Central memory CD8-positive, alpha-beta T cell (primary cell): Measurements from ENCODE around the gene GZMH.
"Not testable (repeated sequence)": the region's sequence is repeated elsewhere in the genome, so short reads cannot be mapped to it uniquely, and the experiment has no call there.

Source experiments
- ATAC-seq: fragments of 150-1000 bp; cut with Tn5 transposase; replicated peaks from 2 replicates; pipeline ENCODE4 v1.10.0; 2022; ENCODE audit warnings: mild to moderate bottlenecking, moderate FRiP score, moderate number of reproducible peaks; ENCODE audit not compliant: poor library complexity, severe bottlenecking; ENCODE audit errors: extremely low read depth
- DNase-seq, 2 donors: peaks; one replicate each; pipeline ENCODE4 v3.0.0; 2021; ENCODE audit warnings: low spot score in 2 of 2
- H3K27ac Mint-ChIP-seq: one replicate; pipeline ENCODE4 v1.8.0; 2022; ENCODE audit warnings: low read depth, mild to moderate bottlenecking, moderate library complexity, mixed read lengths
- H3K27me3 Mint-ChIP-seq: one replicate; pipeline ENCODE4 v1.8.0; 2022; ENCODE audit warnings: mixed read lengths
- H3K36me3 Mint-ChIP-seq: one replicate; pipeline ENCODE4 v1.8.0; 2022; ENCODE audit warnings: mild to moderate bottlenecking, moderate library complexity, mixed read lengths; ENCODE audit not compliant: insufficient read depth
- H3K4me1 Mint-ChIP-seq: one replicate; pipeline ENCODE4 v1.8.0; 2022; ENCODE audit warnings: mixed read lengths
- H3K4me3 Mint-ChIP-seq: one replicate; pipeline ENCODE4 v1.8.0; 2022; ENCODE audit warnings: mild to moderate bottlenecking, moderate library complexity, mixed read lengths
- H3K9me3 Mint-ChIP-seq: one replicate; pipeline ENCODE4 v1.8.0; 2022; ENCODE audit warnings: mixed read lengths

GZMH gene

GRCh38 chr14:24613747-24614146 lies 4.3 kb upstream of the GZMH start:
- H3K4me1 Mint-ChIP-seq: peaks cover 54% of the 10 kb centered on the region
- no peaks in the 10 kb centered on the region for H3K27me3 Mint-ChIP-seq
- H3K4me3 Mint-ChIP-seq: peak overlapping the region; percentile 54
- H3K9me3 Mint-ChIP-seq: no peaks in the 10 kb centered on the region
- ATAC-seq (no peak), DNase-seq (no peak)
- H3K36me3 Mint-ChIP-seq: no peaks in the 10 kb centered on the region
- peak overlapping the region; percentile 88 for H3K27ac Mint-ChIP-seq

GRCh38 chr14:24613241-24613640 lies 3.8 kb upstream of the GZMH start:
- Mint-ChIP-seq H3K4me1 (peaks cover 59% of the 10 kb centered on the region), H3K27ac (peak overlapping the region; percentile 88), H3K36me3 (no peaks in the 10 kb centered on the region), H3K4me3 (peak overlapping the region; percentile 54), H3K9me3 (no peaks in the 10 kb centered on the region), H3K27me3 (no peaks in the 10 kb centered on the region)
- ATAC-seq: no peak
- DNase-seq: no peak

- Mint-ChIP-seq H3K4me1 (peaks cover 70% of the 10 kb centered on the region), H3K27me3 (no peaks in the 10 kb centered on the region), H3K4me3 (peak overlapping the region; percentile 54), H3K9me3 (no peaks in the 10 kb centered on the region), H3K36me3 (peaks cover 2% of the 10 kb centered on the region), H3K27ac (peak overlapping the region; percentile 88)
- ATAC-seq (no peak), DNase-seq (no peak)
Measured at GRCh38 chr14:24612196-24612595, 2.7 kb upstream of the GZMH start.

- Mint-ChIP-seq H3K36me3 (peaks cover 6% of the 10 kb centered on the region), H3K9me3 (no peaks in the 10 kb centered on the region), H3K27ac (peak overlapping the region; percentile 97), H3K27me3 (no peaks in the 10 kb centered on the region), H3K4me1 (peaks cover 73% of the 10 kb centered on the region), H3K4me3 (peak overlapping the region; percentile 79)
- DNase-seq (no peak), ATAC-seq (no peak)
Measured at GRCh38 chr14:24607635-24608514, 1.6 kb downstream of the GZMH start.

- H3K4me3 Mint-ChIP-seq: peak overlapping the region; percentile 79
- no peak for DNase-seq
- ATAC-seq: no peak
Measured at GRCh38 chr14:24607081-24607480, 2.4 kb downstream of the GZMH start.

GRCh38 chr14:24606297-24606696 lies 3.2 kb downstream of the GZMH start:
- H3K27me3 Mint-ChIP-seq: no peaks in the 10 kb centered on the region
- peak overlapping the region; percentile 97 for H3K27ac Mint-ChIP-seq
- ATAC-seq: no peak
- peak overlapping the region; percentile 79 for H3K4me3 Mint-ChIP-seq
- peaks cover 6% of the 10 kb centered on the region for H3K36me3 Mint-ChIP-seq
- H3K4me1 Mint-ChIP-seq: peaks cover 57% of the 10 kb centered on the region
- no peak for DNase-seq
- H3K9me3 Mint-ChIP-seq: no peaks in the 10 kb centered on the region

More at GRCh38 chr14:24607081-24607480, 2.4 kb downstream of the GZMH start:
- Mint-ChIP-seq H3K27me3 (no peaks in the 10 kb centered on the region), H3K36me3 (peaks cover 6% of the 10 kb centered on the region), H3K27ac (peak overlapping the region; percentile 97), H3K4me1 (peaks cover 65% of the 10 kb centered on the region), H3K9me3 (no peaks in the 10 kb centered on the region)

- ATAC-seq (peak; percentile 37), DNase-seq (peak; percentile 57 to 59)
- peaks cover 54% of the 10 kb centered on the region for H3K4me1 Mint-ChIP-seq
- H3K9me3 Mint-ChIP-seq: no peaks in the 10 kb centered on the region
- H3K36me3 Mint-ChIP-seq: peaks cover 6% of the 10 kb centered on the region
- peak overlapping the region; percentile 97 for H3K27ac Mint-ChIP-seq
- H3K4me3 Mint-ChIP-seq: peak overlapping the region; percentile 79
- H3K27me3 Mint-ChIP-seq: peaks cover 5% of the 10 kb centered on the region
Measured at GRCh38 chr14:24605435-24606190, 3.9 kb downstream of the GZMH start.

GRCh38 chr14:24597403-24597802 lies 12.1 kb downstream of the GZMH start:
- Mint-ChIP-seq H3K36me3 (no peaks in the 10 kb centered on the region), H3K9me3 (peaks cover 11% of the 10 kb centered on the region), H3K4me3 (no peak overlapping the region), H3K27me3 (peaks cover 20% of the 10 kb centered on the region), H3K27ac (no peak overlapping the region), H3K4me1 (no peaks in the 10 kb centered on the region)
- DNase-seq: no peak
- ATAC-seq: no peak

- Mint-ChIP-seq H3K27me3 (peaks cover 33% of the 10 kb centered on the region), H3K27ac (no peak overlapping the region), H3K9me3 (peaks cover 11% of the 10 kb centered on the region), H3K36me3 (no peaks in the 10 kb centered on the region), H3K4me3 (no peak overlapping the region), H3K4me1 (no peaks in the 10 kb centered on the region)
- no peak for ATAC-seq
- DNase-seq: no peak
Measured at GRCh38 chr14:24595073-24595808, 14.2 kb downstream of the GZMH start.

GRCh38 chr14:24591004-24591403 lies 18.5 kb downstream of the GZMH start:
- Mint-ChIP-seq H3K27me3 (peaks cover 48% of the 10 kb centered on the region), H3K9me3 (peaks cover 16% of the 10 kb centered on the region)
- not testable (repeated sequence) for H3K4me1 Mint-ChIP-seq, H3K36me3 Mint-ChIP-seq, H3K27ac Mint-ChIP-seq, ATAC-seq, H3K4me3 Mint-ChIP-seq, DNase-seq

GRCh38 chr14:24584402-24584801 lies 25.1 kb downstream of the GZMH start:
- not testable (repeated sequence) for ATAC-seq, H3K4me3 Mint-ChIP-seq, H3K4me1 Mint-ChIP-seq, H3K36me3 Mint-ChIP-seq, DNase-seq, H3K27ac Mint-ChIP-seq
- Mint-ChIP-seq H3K27me3 (peaks cover 12% of the 10 kb centered on the region), H3K9me3 (peaks cover 17% of the 10 kb centered on the region)

GRCh38 chr14:24578558-24578957 lies 30.9 kb downstream of the GZMH start:
- peaks cover 10% of the 10 kb centered on the region for H3K27me3 Mint-ChIP-seq

More at GRCh38 chr14:24578558-24578957, 30.9 kb downstream of the GZMH start:
- ATAC-seq (no peak), DNase-seq (no peak)
- Mint-ChIP-seq H3K4me1 (no peaks in the 10 kb centered on the region), H3K4me3 (no peak overlapping the region), H3K9me3 (no peaks in the 10 kb centered on the region), H3K27ac (no peak overlapping the region), H3K36me3 (peaks cover 2% of the 10 kb centered on the region)
